GM12878 (cell line): ENCODE results near the gene SLC39A11. TPM values are rescaled to one million over a fixed set of nuclear protein-coding genes. Genes with fewer than 3 reads are reported as not detected.

Experiments
- BACH1 ChIP-seq: fragments of 450-650 bp; IDR thresholded peaks from 2 replicates; pipeline ENCODE4 v1.6.1; 2017; ENCODE audit warnings: mild to moderate bottlenecking, borderline replicate concordance
- BCLAF1 ChIP-seq: fragments of 450-650 bp; IDR thresholded peaks from 2 replicates; pipeline ENCODE4 v1.6.1; 2017; ENCODE audit warnings: antibody characterized with exemption, mild to moderate bottlenecking, moderate library complexity
- EZH2 ChIP-seq: IDR thresholded peaks from 2 replicates; pipeline ENCODE4 v1.6.1; 2012; ENCODE audit warnings: low read depth, mild to moderate bottlenecking, control low read depth, inconsistent platforms, low read length, borderline replicate concordance; ENCODE audit not compliant: control insufficient read depth
- MLLT1 ChIP-seq: fragments of 450-650 bp; IDR thresholded peaks from 2 replicates; pipeline ENCODE4 v1.6.1; 2016; ENCODE audit warnings: mild to moderate bottlenecking
- MYB ChIP-seq: fragments of 150-350 bp; IDR thresholded peaks from 2 replicates; pipeline ENCODE4 v1.6.1; 2014; ENCODE audit warnings: mild to moderate bottlenecking, low read depth, low read length, borderline replicate concordance
- RAD21 ChIP-seq: IDR thresholded peaks from 2 replicates; pipeline ENCODE4 v1.6.1; 2011; ENCODE audit warnings: mild to moderate bottlenecking, low read depth, low read length, moderate library complexity; ENCODE audit not compliant: insufficient read depth
- RAD51 ChIP-seq: fragments of 450-650 bp; IDR thresholded peaks from 2 replicates; pipeline ENCODE4 v1.6.1; 2016; ENCODE audit warnings: moderate library complexity, mild to moderate bottlenecking, inconsistent platforms
- SUZ12 ChIP-seq: fragments of 200-600 bp; sonication (generic); IDR thresholded peaks from one replicate; pipeline ENCODE4 v1.6.1; 2018; ENCODE audit warnings: antibody characterized with exemption, mild to moderate bottlenecking; ENCODE audit not compliant: unreplicated experiment
- WRNIP1 ChIP-seq: IDR thresholded peaks from 2 replicates; pipeline ENCODE4 v1.6.1; 2011; ENCODE audit warnings: low read depth, low read length, improper control_type of control experiment, borderline replicate concordance
- ZNF687 ChIP-seq: fragments of 450-650 bp; IDR thresholded peaks from 2 replicates; pipeline ENCODE4 v1.6.1; 2017; ENCODE audit warnings: mild to moderate bottlenecking, moderate library complexity
- polyA plus RNA-seq, 11 experiments: library from polyadenylated mRNA; depleted of rRNA in 4 of 11; unstranded in 6 of 11; stranded (reverse) in 5 of 11; fragments of >200 nt; fragmentation: Nextera tagmentation in 4 of 11; fragmentation: Illumina TruSeq in 1 of 11; extraction: Ambion mirVana in 4 of 11; extraction: Trizol in 1 of 11; gene quantifications; 1 replicate in 1 of 11; 2 replicates in 10 of 11; pipeline versions ENCODE4 v1.2.1 to v1.2.3, GENCODE V29; 2011 to 2016; ENCODE audit warnings: inconsistent platforms in 2 of 11, missing spikeins in 2 of 11, low read depth in 1 of 11
- total RNA-seq, 4 experiments: library from RNA; depleted of rRNA in 3 of 4; stranded (reverse); fragments of >200 nt in 3 of 4; fragmentation: Illumina TruSeq in 1 of 4; extraction: Trizol in 1 of 4; gene quantifications; 2 replicates each; pipeline versions ENCODE4 v1.2.1 to v1.2.3, GENCODE V29; 2013 to 2021

SLC39A11 gene
- total and polyA plus RNA-seq, 10 of the 15 experiments (the other 5 are each of a cell fraction or from before 2014, with no cell fraction given), result 8.6 to 23.8 (median 14.0) TPM

GRCh38 chr17:72916991-72917390 lies 175.5 kb downstream of the SLC39A11 start (continued):
- TF ChIP-seq ZNF687 (no peak), WRNIP1 (no peak), EZH2 (no peak), BCLAF1 (no peak), MYB (no peak), RAD21 (no peak), BACH1 (no peak), MLLT1 (no peak), RAD51 (no peak), SUZ12 (no peak)
